Erythroblast (primary cell): ENCODE measurements around the gene LDLRAD4.
A peak's percentile ranks its signal among the peaks of the same experiment; 100 is the strongest.
"Not testable (repeated sequence)": the region's sequence is repeated elsewhere in the genome, so short reads cannot be mapped to it uniquely, and the experiment has no call there.

Experiments used
- DNase-seq, 2 experiments: peaks; one replicate each; lab custom pipeline; 2025; lab: John Stamatoyannopoulos, UW
- GATA1 ChIP-seq: IDR thresholded peaks from 2 replicates; pipeline ENCODE4 v1.6.1; 2011; ENCODE audit warnings: low read depth, mild to moderate bottlenecking, control low read depth, low read length, moderate library complexity
- POLR2A ChIP-seq: IDR thresholded peaks from 2 replicates; pipeline ENCODE4 v1.6.1; 2011; ENCODE audit warnings: mild to moderate bottlenecking, low read length

The LDLRAD4 gene

GRCh38 chr18:13256444-13257305 lies 38.1 kb downstream of the LDLRAD4 start:
- DNase-seq: no peak
- TF ChIP-seq POLR2A: no peak
- no peak for TF ChIP-seq GATA1

- no peak for DNase-seq
- no peak for TF ChIP-seq POLR2A
- no peak for TF ChIP-seq GATA1
Observed at GRCh38 chr18:13257361-13257980, 38.9 kb downstream of the LDLRAD4 start.

GRCh38 chr18:13258921-13259320 lies 40.4 kb downstream of the LDLRAD4 start:
- TF ChIP-seq POLR2A: no peak
- TF ChIP-seq GATA1: no peak
- DNase-seq: no peak

- no peak for TF ChIP-seq POLR2A
- TF ChIP-seq GATA1: no peak
Observed at GRCh38 chr18:13259701-13260100, 41.1 kb downstream of the LDLRAD4 start.

GRCh38 chr18:13260197-13260934 lies 41.8 kb downstream of the LDLRAD4 start:
- TF ChIP-seq POLR2A (no peak), GATA1 (no peak)
- DNase-seq: no peak

More at GRCh38 chr18:13259701-13260100, 41.1 kb downstream of the LDLRAD4 start:
- no peak for DNase-seq

GRCh38 chr18:13260935-13261640 lies 42.5 kb downstream of the LDLRAD4 start:
- TF ChIP-seq GATA1: no peak
- TF ChIP-seq POLR2A: no peak
- DNase-seq: no peak

GRCh38 chr18:13261661-13262357 lies 43.2 kb downstream of the LDLRAD4 start:
- DNase-seq: peak; percentile 14 to 28
- TF ChIP-seq GATA1 (no peak), POLR2A (no peak)

GRCh38 chr18:13262358-13262680 lies 43.8 kb downstream of the LDLRAD4 start:
- DNase-seq: not testable (repeated sequence)

GRCh38 chr18:13262839-13263691 lies 44.5 kb downstream of the LDLRAD4 start:
- no peak for TF ChIP-seq GATA1
- TF ChIP-seq POLR2A: no peak
- DNase-seq: no peak

- TF ChIP-seq GATA1: no peak
- no peak for TF ChIP-seq POLR2A
- DNase-seq: no peak
Observed at GRCh38 chr18:13264091-13265007, 45.8 kb downstream of the LDLRAD4 start.
